GM12878 (cell line): ENCODE measurements around the gene DSG2. TPM values are rescaled to one million over a fixed set of nuclear protein-coding genes. Genes with fewer than 3 reads are reported as not detected.

Source experiments
- ATAC-seq: fragments of 200-7000 bp; cut with Tn5 transposase; 3 replicates; pipeline ENCODE4 v1.9.1; 2020; ENCODE audit warnings: mild to moderate bottlenecking, moderate library complexity
- BruUV-seq: library from RNA; stranded (reverse); fragments of 400-500 nt; replicated peaks from 2 replicates; lab custom pipeline; 2021; lab: Mats Ljungman, UMichigan
- CTCF ChIA-PET: fragments of 300-600 bp; sonication (Branson Sonifier 250); formaldehyde crosslinking; extraction: SDS; loops from one replicate; lab custom pipeline; 2021; ENCODE audit warnings: inconsistent platforms; lab: Yijun Ruan, JAX
- POLR2A ChIA-PET: fragments of 350-600 bp; formaldehyde crosslinking; extraction: SDS; loops from one replicate; lab custom pipeline; 2021; ENCODE audit warnings: inconsistent platforms; lab: Charles Lee
- RAD21 ChIA-PET: fragments of 300-600 bp; sonication (Branson Sonifier 250); formaldehyde crosslinking; loops from one replicate; lab custom pipeline; 2023; ENCODE audit warnings: antibody characterized with exemption; ENCODE audit not compliant: unreplicated experiment; lab: Charles Lee
- SMC1A ChIA-PET: fragments of 300-600 bp; sonication (Branson Sonifier 250); formaldehyde crosslinking; loops from one replicate; lab custom pipeline; 2023; ENCODE audit not compliant: unreplicated experiment, uncharacterized antibody; lab: Charles Lee
- DNase-seq: peaks from one replicate; pipeline ENCODE4 v3.0.0-alpha.2; 2011; ENCODE audit warnings: low read depth, low spot score
- FAIRE-seq: peaks from 3 replicates; lab custom pipeline; 2011; peaks lifted over from hg19 to GRCh38; lab: Jason Lieb, UNC
- H2AFZ ChIP-seq: 2 replicates; pipeline ENCODE4 v1.6.0; 2011; ENCODE audit warnings: low read depth, low read length, control low read depth; ENCODE audit not compliant: control insufficient read depth
- H3K27ac ChIP-seq: 2 replicates; pipeline ENCODE4 v1.5.1; 2011; ENCODE audit warnings: control low read depth; ENCODE audit not compliant: control insufficient read depth, insufficient read depth
- H3K27me3 ChIP-seq, 2 experiments: replicated peaks in 1 of 2; 2 replicates each; pipeline versions ENCODE4 v1.6.0 to v1.6.1; 2011; ENCODE audit warnings: low read length in 1 of 2; ENCODE audit not compliant: control insufficient read depth in 2 of 2, insufficient read depth in 2 of 2
- H3K36me3 ChIP-seq, 2 experiments: 2 replicates each; pipeline ENCODE4 v1.5.1; 2011; ENCODE audit warnings: low read length in 1 of 2; ENCODE audit not compliant: control insufficient read depth in 2 of 2, insufficient read depth in 2 of 2
- H3K4me1 ChIP-seq: 2 replicates; pipeline ENCODE4 v1.6.1; 2011; ENCODE audit warnings: mild to moderate bottlenecking, low read length, moderate library complexity, mixed read lengths; ENCODE audit not compliant: control insufficient read depth, insufficient read depth
- H3K4me2 ChIP-seq: 2 replicates; pipeline ENCODE4 v1.6.0; 2011; ENCODE audit warnings: control low read depth; ENCODE audit not compliant: control insufficient read depth, insufficient read depth
- H3K4me3 ChIP-seq: fragments of 200-600 bp; sonication (generic); 2 replicates; pipeline ENCODE4 v1.5.1; 2016
- H3K79me2 ChIP-seq: 2 replicates; pipeline ENCODE4 v1.6.0; 2011; ENCODE audit warnings: low read length; ENCODE audit not compliant: control insufficient read depth, insufficient read depth
- H3K9ac ChIP-seq: 2 replicates; pipeline ENCODE4 v1.8.0; 2011; ENCODE audit warnings: low read length, control low read depth, mixed read lengths; ENCODE audit not compliant: control insufficient read depth, insufficient read depth
- H3K9me3 ChIP-seq: replicated peaks from 3 replicates; pipeline ENCODE4 v1.5.1; 2011; ENCODE audit warnings: mild to moderate bottlenecking, low read length; ENCODE audit not compliant: control insufficient read depth, insufficient read depth
- H4K20me1 ChIP-seq: 2 replicates; pipeline ENCODE4 v1.6.0; 2011; ENCODE audit not compliant: control insufficient read depth, insufficient read depth
- BCL11A ChIP-seq: IDR thresholded peaks from 2 replicates; pipeline ENCODE4 v1.6.1; 2011; ENCODE audit warnings: low read depth, low read length
- CBX5 ChIP-seq: sonication (generic); IDR thresholded peaks from 2 replicates; pipeline ENCODE4 v1.6.1; 2016; ENCODE audit warnings: low read depth, moderate library complexity, mild to moderate bottlenecking, inconsistent platforms
- CUX1 ChIP-seq: IDR thresholded peaks from 2 replicates; pipeline ENCODE4 v1.6.1; 2012; ENCODE audit warnings: improper control_type of control experiment, low read depth, low read length; ENCODE audit not compliant: insufficient replicate concordance
- DPF2 ChIP-seq: fragments of 450-650 bp; IDR thresholded peaks from 2 replicates; pipeline ENCODE4 v1.6.1; 2017; ENCODE audit warnings: mild to moderate bottlenecking
- HDGF ChIP-seq: fragments of 450-650 bp; IDR thresholded peaks from 2 replicates; pipeline ENCODE4 v1.6.1; 2016; ENCODE audit warnings: antibody characterized with exemption
- MTA3 ChIP-seq: IDR thresholded peaks from 2 replicates; pipeline ENCODE4 v1.6.1; 2012; ENCODE audit warnings: low read length, inconsistent platforms, borderline replicate concordance
- NFIC ChIP-seq: IDR thresholded peaks from 2 replicates; pipeline ENCODE4 v1.6.1; 2012; ENCODE audit warnings: low read depth, mild to moderate bottlenecking, inconsistent platforms, low read length, moderate library complexity
- SPI1 ChIP-seq: IDR thresholded peaks from 2 replicates; pipeline ENCODE4 v1.6.1; 2011; ENCODE audit warnings: low read depth, mild to moderate bottlenecking, low read length, moderate library complexity, borderline replicate concordance; ENCODE audit not compliant: insufficient read depth
- ZNF592 ChIP-seq: fragments of 450-650 bp; IDR thresholded peaks from 2 replicates; pipeline ENCODE4 v1.6.1; 2017; ENCODE audit warnings: mild to moderate bottlenecking, moderate library complexity
- WGBS: methylation state at CpG from one replicate; pipeline ENCODE4 v1.1.6; 2016; ENCODE audit warnings: low lambda C conversion rate; ENCODE audit not compliant: insufficient replicate concordance, insufficient coverage; ENCODE audit errors: missing lambda C conversion rate; 5-methylcytosine and 5-hydroxymethylcytosine counted together
- in situ Hi-C: fragments of 300-500 bp; cut with MboI; formaldehyde crosslinking; loops from 9 replicates; pipeline ENCODE4 v1.14.3; 2018; ENCODE audit warnings: mixed read lengths
- intact Hi-C: fragments of 100-400 bp; cut with micrococcal nuclease; formaldehyde crosslinking; loops from one replicate; pipeline ENCODE4 v1.14.2; 2022; ENCODE audit not compliant: unreplicated experiment
- polyA plus RNA-seq, 11 experiments: library from polyadenylated mRNA; depleted of rRNA in 4 of 11; unstranded in 6 of 11; stranded (reverse) in 5 of 11; fragments of >200 nt; fragmentation: Nextera tagmentation in 4 of 11; fragmentation: Illumina TruSeq in 1 of 11; extraction: Ambion mirVana in 4 of 11; extraction: Trizol in 1 of 11; gene quantifications; 1 replicate in 1 of 11; 2 replicates in 10 of 11; pipeline versions ENCODE4 v1.2.1 to v1.2.3, GENCODE V29; 2011 to 2016; ENCODE audit warnings: inconsistent platforms in 2 of 11, missing spikeins in 2 of 11, low read depth in 1 of 11
- total RNA-seq, 4 experiments: library from RNA; depleted of rRNA in 3 of 4; stranded (reverse); fragments of >200 nt in 3 of 4; fragmentation: Illumina TruSeq in 1 of 4; extraction: Trizol in 1 of 4; gene quantifications; 2 replicates each; pipeline versions ENCODE4 v1.2.1 to v1.2.3, GENCODE V29; 2013 to 2021

DSG2 gene
- total and polyA plus RNA-seq, 10 of the 15 experiments (the other 5 are each of a cell fraction or from before 2014, with no cell fraction given): 11.7 to 46.2 (median 28.0) TPM

- TF ChIP-seq CUX1 (no peak), NFIC (no peak), SPI1 (no peak), DPF2 (no peak)
These were observed 40.9 kb downstream of the DSG2 start (continued) for GRCh38 chr18:31538837-31539236.

GRCh38 chr18:31546476-31546875 lies 48.5 kb downstream of the DSG2 start:
- 100% methylated on average over 2 of the region's 2 CpGs for WGBS
- H3K4me2 ChIP-seq: no peak overlapping the region
- POLR2A ChIA-PET: no interaction called here

More at GRCh38 chr18:31546476-31546875, 48.5 kb downstream of the DSG2 start:
- in situ Hi-C loops: no loop called here
- no peak overlapping the region for H3K27ac ChIP-seq
- no peak overlapping the region for H2AFZ ChIP-seq
- no peaks in the 10 kb centered on the region for H3K27me3 ChIP-seq
- no TSS peak for BruUV-seq
- RAD21 ChIA-PET: interaction anchor here (1.4 to 1.6 kb wide), 2 partner anchors 10 to 122 kb away, joined by 4 to 6 read pairs; no protein-coding TSS in a partner anchor
- H3K9ac ChIP-seq: no peak overlapping the region
- no peaks in the 10 kb centered on the region for H3K4me1 ChIP-seq
- no peaks in the 10 kb centered on the region for H3K79me2 ChIP-seq
- no peak for TF ChIP-seq ZNF592
- TF ChIP-seq MTA3: no peak
- no peak for TF ChIP-seq CBX5
- TF ChIP-seq BCL11A: no peak
- TF ChIP-seq HDGF: no peak
- no peaks in the 10 kb centered on the region for H3K9me3 ChIP-seq
- no peak for ATAC-seq
- H3K36me3 ChIP-seq: peaks cover 5 to 16% of the 10 kb centered on the region in 2 experiments
- SMC1A ChIA-PET: interaction anchor here (0.6 to 2.2 kb wide), 5 partner anchors 9 to 275 kb away, joined by 3 to 8 read pairs (median 3); no protein-coding TSS in a partner anchor
- H3K4me3 ChIP-seq: no peak overlapping the region
- CTCF ChIA-PET: interaction anchor here (1.0 to 1.5 kb wide), 5 partner anchors 10 to 176 kb away, joined by 3 to 8 read pairs (median 4); no protein-coding TSS in a partner anchor
- H4K20me1 ChIP-seq: no peaks in the 10 kb centered on the region
- FAIRE-seq: no peak
- intact Hi-C loops: no loop called here
- DNase-seq: no peak
